ENCODE results near the gene MRPL52. TPM values are rescaled to one million over a fixed set of nuclear protein-coding genes. Genes with fewer than 3 reads are reported as not detected.

Gene MRPL52
- total RNA-seq, 1 donor from 2014 or later = 28.1 TPM

GRCh38 chr14:22877000-22877501, 47.4 kb downstream of the MRPL52 start:
- no peaks in the 10 kb centered on the region for H3K36me3 ChIP-seq
- Mint-ChIP-seq H3K27me3 (ENCODE audit: insufficient read depth, low read depth) (peaks cover 7% of the 10 kb centered on the region), H3K9me3 (no peaks in the 10 kb centered on the region), H3K4me3 (no peak overlapping the region), H3K4me1 (peaks cover 12% of the 10 kb centered on the region), H3K27ac (no peak overlapping the region), H3K36me3 (peaks cover 19% of the 10 kb centered on the region)
- no peak for DNase-seq (ENCODE audit: low spot score)
- H3K27me3 ChIP-seq = no peaks in the 10 kb centered on the region
- H3F3A ChIP-seq (ENCODE audit: low read depth) = peaks cover 4% of the 10 kb centered on the region
- H3K4me1 ChIP-seq = peaks cover 1% of the 10 kb centered on the region
- no peak overlapping the region for H3K9ac ChIP-seq
- H2AFZ ChIP-seq (replicated peaks) = no peak overlapping the region
- H3K4me3 ChIP-seq = no peak overlapping the region
- no peaks in the 10 kb centered on the region for H3K79me2 ChIP-seq (ENCODE audit: low read depth)
- no peak overlapping the region for H3K27ac ChIP-seq
- TF ChIP-seq EZH2phosphoT487 (IDR thresholded peaks at IDR 0.05) (no peak), EZH2 (IDR thresholded peaks at IDR 0.05) (no peak), CTCF (IDR thresholded peaks at IDR 0.05) (no peak)
- no peaks in the 10 kb centered on the region for H3K9me3 ChIP-seq (ENCODE audit: low read depth)
- no peak overlapping the region for H3K4me2 ChIP-seq
- no peaks in the 10 kb centered on the region for H4K20me1 ChIP-seq (ENCODE audit: low read depth)

- H3K4me1 Mint-ChIP-seq = peaks cover 21% of the 10 kb centered on the region
- no peak overlapping the region for H3K27ac ChIP-seq
- H3F3A ChIP-seq (ENCODE audit: low read depth) = peaks cover 13% of the 10 kb centered on the region
- no peak overlapping the region for H3K4me3 ChIP-seq
- H3K4me1 ChIP-seq = peaks cover 14% of the 10 kb centered on the region
- H3K9me3 ChIP-seq (ENCODE audit: low read depth) = no peaks in the 10 kb centered on the region
- no peak overlapping the region for H3K9ac ChIP-seq
- H4K20me1 ChIP-seq (ENCODE audit: low read depth) = no peaks in the 10 kb centered on the region
- no peaks in the 10 kb centered on the region for H3K9me3 Mint-ChIP-seq
- peaks cover 17% of the 10 kb centered on the region for H3K36me3 Mint-ChIP-seq
- no peak for DNase-seq (ENCODE audit: low spot score)
- H3K79me2 ChIP-seq (ENCODE audit: low read depth) = no peaks in the 10 kb centered on the region
- H3K27me3 Mint-ChIP-seq (ENCODE audit: insufficient read depth, low read depth) = peaks cover 5% of the 10 kb centered on the region
- H3K27ac Mint-ChIP-seq = peak overlapping the region; percentile 9
- no peak overlapping the region for H2AFZ ChIP-seq (replicated peaks)
- no peak overlapping the region for H3K4me3 Mint-ChIP-seq
- no peaks in the 10 kb centered on the region for H3K36me3 ChIP-seq
- no peak for TF ChIP-seq CTCF (IDR thresholded peaks at IDR 0.05)
- H3K4me2 ChIP-seq = no peak overlapping the region
- H3K27me3 ChIP-seq = no peaks in the 10 kb centered on the region
Observed at GRCh38 chr14:22878271-22879246, 48.9 kb downstream of the MRPL52 start.

GRCh38 chr14:22882064-22882463, 52.4 kb downstream of the MRPL52 start:
- H3K4me2 ChIP-seq = peak overlapping the region; percentile 79
- TF ChIP-seq EZH2phosphoT487 (IDR thresholded peaks at IDR 0.05) (no peak), EZH2 (IDR thresholded peaks at IDR 0.05) (no peak), CTCF (IDR thresholded peaks at IDR 0.05) (no peak)
- H3K27ac ChIP-seq = peak overlapping the region; percentile 41
- peaks cover 38% of the 10 kb centered on the region for H3F3A ChIP-seq (ENCODE audit: low read depth)
- Mint-ChIP-seq H3K9me3 (no peaks in the 10 kb centered on the region), H3K4me1 (peaks cover 49% of the 10 kb centered on the region), H3K27ac (peak overlapping the region; percentile 13), H3K4me3 (peak overlapping the region; percentile 1), H3K27me3 (ENCODE audit: insufficient read depth, low read depth) (peaks cover 8% of the 10 kb centered on the region), H3K36me3 (peaks cover 13% of the 10 kb centered on the region)
- no peaks in the 10 kb centered on the region for H3K9me3 ChIP-seq (ENCODE audit: low read depth)
- H3K36me3 ChIP-seq = no peaks in the 10 kb centered on the region
- no peak for DNase-seq (ENCODE audit: low spot score)
- H2AFZ ChIP-seq (replicated peaks) = peak overlapping the region; percentile 83
- H3K27me3 ChIP-seq = peaks cover 21% of the 10 kb centered on the region
- no peaks in the 10 kb centered on the region for H4K20me1 ChIP-seq (ENCODE audit: low read depth)
- no peaks in the 10 kb centered on the region for H3K79me2 ChIP-seq (ENCODE audit: low read depth)
- no peak overlapping the region for H3K9ac ChIP-seq
- peaks cover 24% of the 10 kb centered on the region for H3K4me1 ChIP-seq
- no peak overlapping the region for H3K4me3 ChIP-seq
